HG03460 (cell line): ENCODE results near the gene NT5C3A.
A peak's percentile ranks its signal among the peaks of the same experiment; 100 is the strongest.

Experiments
- ATAC-seq: cut with Tn5 transposase; IDR thresholded peaks from one replicate; pipeline ENCODE4 v1.9.1; 2021; ENCODE audit not compliant: unreplicated experiment

NT5C3A gene

GRCh38 chr7:33075818-33076518, 13.4 kb upstream of the NT5C3A start:
- ATAC-seq: no peak

GRCh38 chr7:33073243-33073642, 10.7 kb upstream of the NT5C3A start:
- no peak for ATAC-seq

DNA sequence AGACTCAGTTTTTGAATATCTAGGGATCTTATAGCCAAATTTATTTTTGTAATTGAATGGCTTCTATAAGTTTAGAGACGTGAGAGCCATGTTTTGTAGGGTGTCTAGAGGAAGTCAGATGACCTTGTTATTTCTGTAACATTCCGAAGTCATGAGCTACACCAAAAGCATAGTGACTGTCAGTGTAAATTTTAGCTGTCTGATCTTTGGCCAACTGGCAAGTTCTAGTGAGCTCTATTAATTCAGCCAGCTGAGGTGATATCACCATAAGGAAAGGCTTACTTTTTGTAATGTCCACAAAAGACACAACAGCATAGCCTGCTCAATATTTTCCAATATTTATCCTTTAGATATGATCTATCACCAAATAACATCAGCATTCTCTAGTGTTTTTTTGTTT, 9.9 kb upstream of the NT5C3A start:
- ATAC-seq: no peak

DNA sequence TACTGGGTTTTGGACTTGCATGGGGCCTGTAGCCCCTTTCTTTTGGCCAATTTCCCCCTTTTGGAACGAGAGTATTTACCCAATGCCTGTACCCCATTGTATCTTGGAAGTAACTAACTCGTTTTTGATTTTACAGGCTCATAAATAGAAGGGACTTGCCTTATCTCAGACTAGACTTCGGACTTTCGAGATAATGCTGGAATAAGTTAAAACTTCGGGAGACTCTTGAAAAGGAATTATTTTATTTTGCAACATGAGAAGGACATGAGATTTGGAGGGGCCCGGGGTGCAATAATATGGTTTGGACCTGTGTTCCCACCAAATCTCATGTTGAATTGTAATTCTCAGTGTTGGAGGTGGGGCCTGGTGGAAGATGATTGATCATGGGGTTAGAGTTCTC, 8.3 kb upstream of the NT5C3A start:
- ATAC-seq: no peak

GRCh38 chr7:33070277-33070676, 7.7 kb upstream of the NT5C3A start:
- ATAC-seq: no peak

DNA sequence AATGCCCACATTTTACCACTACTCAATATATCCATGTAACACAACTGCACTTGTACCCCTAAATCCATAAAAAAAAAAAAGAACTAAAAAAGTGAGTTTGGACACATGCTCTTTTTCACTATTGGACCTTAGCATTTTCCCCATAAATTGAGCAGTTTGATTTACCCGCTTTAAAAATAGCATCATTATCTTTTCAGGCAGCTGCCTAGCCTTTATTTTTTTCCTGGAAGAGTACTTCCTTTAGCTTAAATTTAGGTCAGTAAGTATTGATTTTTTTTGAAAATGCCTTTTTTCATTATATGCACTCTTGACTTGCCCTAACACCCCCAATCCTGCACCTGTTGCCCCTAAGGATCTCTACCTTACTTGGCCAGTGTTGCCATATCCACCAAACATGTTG, 5.3 kb upstream of the NT5C3A start:
- no peak for ATAC-seq

- ATAC-seq: no peak
Observed at GRCh38 chr7:33066771-33067170, 4.2 kb upstream of the NT5C3A start.

- ATAC-seq: no peak
Observed at GRCh38 chr7:33065981-33066380, 3.4 kb upstream of the NT5C3A start.

DNA sequence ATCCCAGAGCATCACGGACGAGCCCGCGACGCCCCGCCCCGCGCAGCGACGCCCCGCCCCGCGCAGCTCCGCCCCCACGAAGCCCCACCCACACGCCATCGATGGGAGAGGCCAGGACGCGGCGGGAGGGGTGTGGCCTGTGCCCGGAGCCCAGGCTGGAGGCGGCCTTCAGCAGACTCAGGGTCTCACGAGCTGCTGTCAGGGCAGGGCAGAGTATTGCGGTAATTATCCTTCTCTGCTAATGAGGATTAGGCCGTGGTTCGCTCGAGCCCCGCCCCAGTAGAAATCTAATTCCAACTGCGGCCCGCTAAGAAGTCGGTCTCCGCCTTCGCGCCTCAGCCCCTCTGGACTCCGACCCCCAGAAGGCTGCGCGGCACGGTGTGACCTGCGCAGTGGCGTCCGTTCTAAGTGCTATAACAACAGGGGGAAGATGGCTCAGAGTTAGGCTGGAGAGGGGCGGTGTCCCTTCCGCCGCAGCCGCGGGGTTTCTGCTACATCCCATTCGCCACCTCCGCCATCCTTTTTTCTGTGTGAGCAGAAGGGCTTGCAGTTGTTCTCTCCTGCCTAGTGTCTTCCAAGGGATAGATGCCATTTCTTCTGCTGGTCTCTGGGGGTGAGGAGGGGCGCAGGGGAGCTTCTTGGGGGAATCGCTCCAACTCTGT, 337 bp upstream of the NT5C3A start:
- ATAC-seq: peak; percentile 95

- no peak for ATAC-seq
Observed at GRCh38 chr7:33061282-33061937, 1.2 kb downstream of the NT5C3A start.

DNA sequence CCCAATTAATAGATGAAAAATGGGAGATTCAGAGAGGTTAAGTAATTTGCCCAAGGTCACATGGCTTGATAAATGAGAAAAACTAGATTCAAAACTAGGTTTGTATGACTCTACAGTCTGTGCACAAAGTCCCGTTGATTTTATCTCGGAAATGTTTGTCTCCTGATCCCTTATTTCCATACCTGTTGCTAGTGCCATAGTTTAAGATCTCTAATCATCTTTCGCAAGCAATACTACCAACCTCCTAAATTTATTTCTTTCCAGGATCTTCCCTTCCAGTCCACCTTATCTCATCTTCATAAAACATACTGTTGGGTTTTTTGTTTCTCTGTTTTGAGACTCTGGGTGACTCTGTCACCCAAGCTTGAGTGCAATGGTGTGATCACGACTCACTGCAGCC, 2.9 kb downstream of the NT5C3A start:
- ATAC-seq: no peak

GRCh38 chr7:33055158-33055557, 7.4 kb downstream of the NT5C3A start:
- ATAC-seq: no peak

- no peak for ATAC-seq
Observed at GRCh38 chr7:33054261-33054964, 8.2 kb downstream of the NT5C3A start.

GRCh38 chr7:33053721-33054120, 8.9 kb downstream of the NT5C3A start:
- ATAC-seq: no peak

DNA sequence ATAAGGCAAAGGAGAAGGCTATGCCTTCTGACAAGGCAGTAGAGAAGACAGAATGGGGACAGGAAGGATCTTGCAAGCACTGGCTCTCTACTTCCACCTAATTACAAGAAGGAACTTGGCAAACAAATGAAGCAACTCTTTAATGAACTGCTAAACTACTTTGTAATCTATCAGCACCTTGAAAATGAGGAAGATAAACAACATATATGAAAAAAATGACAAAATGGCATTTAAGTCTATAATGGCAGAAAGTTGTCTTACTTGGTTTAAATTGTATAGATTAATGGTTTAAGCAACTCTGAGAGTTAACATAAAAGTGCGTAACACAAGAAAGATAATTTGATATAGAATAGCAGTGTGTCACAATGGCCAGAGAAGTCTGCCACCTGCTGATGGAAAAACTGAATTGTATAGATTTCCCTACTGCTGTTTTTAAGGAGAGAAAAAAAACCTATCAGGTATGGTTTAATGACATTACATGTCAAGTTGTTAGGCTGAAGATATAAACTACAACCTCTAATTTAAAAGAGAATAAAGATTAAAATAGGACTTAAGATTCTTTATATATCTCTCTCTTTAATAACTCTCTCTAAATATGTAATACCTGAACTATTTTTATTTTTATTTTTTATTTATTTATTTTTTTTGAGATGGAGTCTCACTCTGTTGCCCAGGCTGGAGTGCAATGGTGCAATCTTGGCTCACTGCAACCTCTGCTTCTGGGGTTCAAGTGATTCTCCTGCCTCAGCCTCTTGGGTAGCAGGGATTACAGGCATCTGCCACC, 11.8 kb downstream of the NT5C3A start:
- ATAC-seq: peak; percentile 46

DNA sequence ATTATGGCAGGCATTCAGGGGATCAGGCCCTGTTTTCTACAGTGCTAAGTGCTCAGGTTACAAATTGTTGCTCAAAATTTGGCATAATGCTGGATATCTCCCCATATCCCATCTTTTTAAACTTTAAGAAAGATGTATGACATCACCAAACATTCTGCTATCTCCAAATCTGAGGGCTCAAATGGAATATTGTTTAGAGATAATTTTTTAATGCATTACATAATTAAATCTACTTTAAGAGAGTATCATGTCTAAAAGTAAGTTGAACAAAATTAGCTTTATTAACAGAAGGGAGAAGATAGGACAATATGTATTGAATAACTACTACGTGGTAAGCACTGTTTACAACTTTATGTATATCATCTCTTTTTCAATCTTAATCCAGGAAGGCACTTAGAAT, 13.9 kb downstream of the NT5C3A start:
- no peak for ATAC-seq

DNA sequence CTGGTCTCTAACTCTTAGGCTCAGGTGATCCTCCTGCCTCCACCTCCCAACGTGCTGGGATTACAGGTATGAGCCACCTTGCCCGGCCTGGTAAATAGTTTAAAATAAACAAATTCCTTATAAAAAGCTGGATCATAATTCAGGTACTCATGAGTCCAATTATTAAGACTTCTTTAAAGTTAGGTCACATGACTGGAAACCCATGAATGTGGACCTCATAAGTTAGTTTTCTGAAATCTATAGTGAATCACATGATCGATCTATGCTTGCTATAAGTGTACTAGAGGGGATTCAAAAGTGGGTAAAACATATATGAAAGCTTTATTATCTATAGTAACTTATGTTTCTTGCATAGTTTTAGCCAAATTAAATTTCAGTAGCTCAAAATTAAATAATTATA, 14.3 kb downstream of the NT5C3A start:
- no peak for ATAC-seq

- ATAC-seq: no peak
Observed at GRCh38 chr7:33044986-33045385, 17.6 kb downstream of the NT5C3A start.

DNA sequence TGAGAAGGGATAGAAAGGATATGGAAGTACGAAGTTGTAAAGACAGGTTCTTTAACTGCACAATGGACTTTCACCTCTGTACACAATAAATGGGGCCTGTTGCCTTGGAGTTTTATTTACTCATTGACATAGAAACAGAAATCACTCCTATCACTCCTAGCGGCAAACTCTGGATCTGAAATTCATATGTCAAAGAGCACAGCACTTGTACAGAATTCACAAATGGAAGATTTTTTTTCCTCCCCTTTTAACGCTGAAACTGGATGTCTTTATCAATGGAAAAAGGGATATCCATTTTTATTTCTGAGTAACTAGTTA, 18.2 kb downstream of the NT5C3A start:
- ATAC-seq: no peak

GRCh38 chr7:33043501-33044400, 18.8 kb downstream of the NT5C3A start:
- no peak for ATAC-seq
